Stimulated activated CD4-positive, alpha-beta T cell treated with anti-CD3 and anti-CD28 coated beads, TNF-alpha, amount 100 ng/mL, for 4 hours (primary cell): ENCODE measurements around the gene RHOT1.
"Not testable (repeated sequence)": the region's sequence is repeated elsewhere in the genome, so short reads cannot be mapped to it uniquely, and the experiment has no call there.

ENCODE experiments used
- DNase-seq, 3 experiments: peaks; one replicate each; pipeline ENCODE4 v3.0.0-alpha.2; 2020; ENCODE audit warnings: low read depth in 3 of 3

Gene RHOT1

GRCh38 chr17:32227910-32228309 is 85.6 kb downstream of the RHOT1 start:
- DNase-seq = no peak

- DNase-seq = no peak
Measured at GRCh38 chr17:32235588-32235987, 93.3 kb downstream of the RHOT1 start.

GRCh38 chr17:32239456-32239855 is 97.2 kb downstream of the RHOT1 start:
- no peak for DNase-seq

- no peak for DNase-seq
Measured at GRCh38 chr17:32240750-32241149, 98.4 kb downstream of the RHOT1 start.

- no peak for DNase-seq
Measured at GRCh38 chr17:32241640-32242039, 99.3 kb downstream of the RHOT1 start.

GRCh38 chr17:32249475-32249874 is 107.2 kb downstream of the RHOT1 start:
- DNase-seq = no peak

GRCh38 chr17:32253117-32253611 is 110.9 kb downstream of the RHOT1 start:
- DNase-seq = peak; percentile 20 to 46 (median 30)

- no peak for DNase-seq
Measured at GRCh38 chr17:32256012-32256700, 113.9 kb downstream of the RHOT1 start.

GRCh38 chr17:32256701-32257019 is 114.4 kb downstream of the RHOT1 start:
- DNase-seq = no peak

- DNase-seq = no peak
Measured at GRCh38 chr17:32258383-32259140, 116.3 kb downstream of the RHOT1 start.

- no peak for DNase-seq
Measured at GRCh38 chr17:32259586-32259985, 117.3 kb downstream of the RHOT1 start.

- no peak for DNase-seq
Measured at GRCh38 chr17:32261417-32261736, 119.1 kb downstream of the RHOT1 start.

GRCh38 chr17:32261936-32262510 is 119.7 kb downstream of the RHOT1 start:
- no peak for DNase-seq

GRCh38 chr17:32263515-32263914 is 121.2 kb downstream of the RHOT1 start:
- not testable (repeated sequence) for DNase-seq

GRCh38 chr17:32264140-32264799 is 122.0 kb downstream of the RHOT1 start:
- DNase-seq = no peak

- no peak for DNase-seq
Measured at GRCh38 chr17:32264823-32265191, 122.5 kb downstream of the RHOT1 start.

GRCh38 chr17:32265192-32265923 is 123.1 kb downstream of the RHOT1 start, which contains the start of gene RHBDL3:
Gene RHBDL3 (plus strand): TSS chr17:32265832. CDS start chr17:32266190, 358 bp downstream.
- peak in 1 of 3 experiments; percentile 4 for DNase-seq

GRCh38 chr17:32266051-32266388 is 123.7 kb downstream of the RHOT1 start:
- DNase-seq = no peak

GRCh38 chr17:32266389-32267301 is 124.3 kb downstream of the RHOT1 start:
- DNase-seq = no peak

- DNase-seq = peak in 1 of 3 experiments; percentile 7
Measured at GRCh38 chr17:32267690-32268205, 125.4 kb downstream of the RHOT1 start.
